K562 (cell line): ENCODE results near the gene TEX54. TPM values are rescaled to one million over a fixed set of nuclear protein-coding genes. Genes with fewer than 3 reads are reported as not detected.

Experiments used
- BACH1 ChIP-seq: fragments of 200-800 bp; sonication (Bioruptor generic); IDR thresholded peaks from 2 replicates; pipeline ENCODE4 v1.6.1; 2016; ENCODE audit warnings: missing genetic modification characterization, missing compliant biosample characterization
- GATAD2B ChIP-seq: fragments of 450-650 bp; IDR thresholded peaks from 2 replicates; pipeline ENCODE4 v1.6.1; 2017; ENCODE audit warnings: mild to moderate bottlenecking, borderline replicate concordance
- JUND ChIP-seq, 2 experiments: IDR thresholded peaks; 2 replicates in 1 of 2; 3 replicates in 1 of 2; pipeline ENCODE4 v1.6.1; 2011; ENCODE audit warnings: borderline replicate concordance in 2 of 2, low read depth in 2 of 2, low read length in 2 of 2, improper control_type of control experiment in 1 of 2, missing biosample characterization in 1 of 2, missing genetic modification characterization in 1 of 2, missing genetic modification reagents in 1 of 2
- LCOR ChIP-seq: sonication (generic); formaldehyde crosslinking; IDR thresholded peaks from 2 replicates; pipeline ENCODE4 v1.8.0; 2022; ENCODE audit warnings: mild to moderate bottlenecking, missing genetic modification reagents
- NR2C2 ChIP-seq, 2 experiments: fragments of 200-800 bp in 1 of 2; sonication (Bioruptor generic) in 1 of 2; sonication (generic) in 1 of 2; formaldehyde crosslinking in 1 of 2; IDR thresholded peaks; 2 replicates each; pipeline versions ENCODE4 v1.6.1 to v1.8.0; 2016 to 2022; ENCODE audit warnings: mild to moderate bottlenecking in 1 of 2, missing compliant biosample characterization in 1 of 2, missing genetic modification characterization in 1 of 2, missing genetic modification reagents in 1 of 2
- RFX5 ChIP-seq: IDR thresholded peaks from 2 replicates; pipeline ENCODE4 v1.6.1; 2011; ENCODE audit warnings: low read depth, mild to moderate bottlenecking, improper control_type of control experiment, low read length
- TOE1 ChIP-seq, 2 experiments: fragments of 450-650 bp in 1 of 2; sonication (generic) in 1 of 2; formaldehyde crosslinking in 1 of 2; IDR thresholded peaks; 2 replicates each; pipeline versions ENCODE4 v1.7.1 to v1.8.0; 2016 to 2022; ENCODE audit warnings: borderline replicate concordance in 2 of 2, mild to moderate bottlenecking in 2 of 2, antibody characterized with exemption in 1 of 2, inconsistent platforms in 1 of 2, low read depth in 1 of 2, missing genetic modification reagents in 1 of 2, moderate library complexity in 1 of 2
- polyA plus RNA-seq, 8 experiments: library from polyadenylated mRNA; depleted of rRNA in 4 of 8; stranded (reverse) in 5 of 8; unstranded in 3 of 8; fragments of >200 nt; fragmentation: Nextera tagmentation in 2 of 8; fragmentation: Illumina TruSeq in 1 of 8; extraction: Ambion mirVana in 2 of 8; extraction: Trizol in 1 of 8; gene quantifications; 2 replicates each; pipeline versions ENCODE4 v1.2.1 to v1.2.3, GENCODE V29; 2011 to 2014; ENCODE audit warnings: inconsistent platforms in 1 of 8, missing spikeins in 1 of 8
- total RNA-seq, 7 experiments: library from RNA; depleted of rRNA in 6 of 7; stranded (reverse); fragments of >200 nt in 6 of 7; fragmentation: Illumina TruSeq in 2 of 7; extraction: Trizol in 2 of 7; gene quantifications; 2 replicates each; pipeline versions ENCODE4 v1.2.1 to v1.2.3, GENCODE V29; 2011 to 2021; ENCODE audit warnings: low replicate concordance in 1 of 7
- TF ChIP-seq, protein P1 (sequence below): sonication (generic); formaldehyde crosslinking; IDR thresholded peaks from 2 replicates; pipeline ENCODE4 v1.8.0; 2023; ENCODE audit warnings: missing genetic modification reagents, mild to moderate bottlenecking, borderline replicate concordance
- TF ChIP-seq, protein P2 (sequence below): IDR thresholded peaks from 2 replicates; pipeline ENCODE4 v1.6.1; 2011; ENCODE audit not compliant: insufficient read length; ENCODE audit errors: extremely low read depth
- TF ChIP-seq, protein P3 (sequence below): fragments of 450-650 bp; IDR thresholded peaks from 2 replicates; pipeline ENCODE4 v1.6.1; 2017; ENCODE audit warnings: mild to moderate bottlenecking, moderate library complexity
- TF ChIP-seq, protein P4 (sequence below): fragments of 450-650 bp; IDR thresholded peaks from 2 replicates; pipeline ENCODE4 v1.7.1; 2018; ENCODE audit warnings: mild to moderate bottlenecking, low read depth; ENCODE audit not compliant: partially characterized antibody

The TEX54 gene
- total and polyA plus RNA-seq, 9 of the 15 experiments (the other 6 are each of a cell fraction or from before 2014, with no cell fraction given): not detected

DNA sequence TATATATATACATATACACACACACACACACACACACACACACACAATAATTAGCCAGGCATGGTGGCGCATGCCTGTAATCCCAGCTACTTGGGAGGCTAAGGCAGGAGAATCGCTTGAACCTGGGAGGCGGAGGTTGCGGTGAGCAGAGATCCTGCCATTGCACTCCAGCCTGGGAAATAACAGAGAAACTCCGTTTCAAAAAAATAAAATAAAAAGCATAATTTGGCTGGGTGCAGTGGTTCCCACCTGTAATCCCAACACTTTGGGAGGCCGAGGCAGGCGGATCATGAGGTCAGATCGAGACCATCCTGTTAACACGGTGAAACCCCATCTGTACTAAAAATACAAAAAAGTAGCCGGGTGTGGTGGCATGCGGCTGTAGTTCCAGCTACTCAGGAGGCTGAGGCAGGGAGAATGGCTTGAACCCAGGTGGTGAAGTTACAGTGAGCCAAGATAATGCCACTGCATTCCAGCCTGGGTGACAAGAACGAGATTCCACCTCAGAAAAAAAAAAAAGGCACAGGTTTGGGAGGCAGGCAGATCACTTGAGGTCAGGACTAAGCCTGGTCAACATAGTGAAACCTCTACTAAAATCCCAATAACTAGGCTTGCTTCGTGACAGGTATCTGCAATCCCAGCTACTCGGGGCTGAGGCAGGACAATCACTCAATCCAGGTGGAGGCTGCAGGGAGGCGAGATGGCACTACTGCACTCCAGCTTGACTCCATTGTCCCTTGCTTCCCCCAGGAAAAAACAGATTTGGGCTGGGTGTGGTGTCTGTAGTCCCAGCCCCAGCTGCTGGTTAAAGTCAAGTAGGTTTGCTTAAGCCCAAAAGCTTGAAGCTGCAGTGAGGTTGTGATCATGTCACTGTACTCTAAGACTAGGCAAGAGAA is 18.5 kb upstream of the TEX54 start (continued):
- TF ChIP-seq JUND (IDR thresholded peaks at IDR 0.05; ENCODE audit: borderline replicate concordance, low read depth, low read length) (no peak), JUND (tag; IDR thresholded peaks at IDR 0.05; ENCODE audit: borderline replicate concordance, low read depth, low read length) (no peak), BACH1 (tag) (no peak), RFX5 (peak; percentile 45; the same call in 1 of the 2 replicates), TOE1 (IDR thresholded peaks at IDR 0.05; ENCODE audit: borderline replicate concordance) (no peak), TOE1 (CRISPR knock-in tag; IDR thresholded peaks at IDR 0.05; ENCODE audit: borderline replicate concordance, low read depth) (no peak), NR2C2 (CRISPR knock-in tag; IDR thresholded peaks at IDR 0.05) (no peak), NR2C2 (tag; IDR thresholded peaks at IDR 0.05) (no peak), GATAD2B (no peak), LCOR (CRISPR knock-in tag) (peak; percentile 56; the same call in 1 of the 2 replicates)
- TF ChIP-seq, protein P1, sequence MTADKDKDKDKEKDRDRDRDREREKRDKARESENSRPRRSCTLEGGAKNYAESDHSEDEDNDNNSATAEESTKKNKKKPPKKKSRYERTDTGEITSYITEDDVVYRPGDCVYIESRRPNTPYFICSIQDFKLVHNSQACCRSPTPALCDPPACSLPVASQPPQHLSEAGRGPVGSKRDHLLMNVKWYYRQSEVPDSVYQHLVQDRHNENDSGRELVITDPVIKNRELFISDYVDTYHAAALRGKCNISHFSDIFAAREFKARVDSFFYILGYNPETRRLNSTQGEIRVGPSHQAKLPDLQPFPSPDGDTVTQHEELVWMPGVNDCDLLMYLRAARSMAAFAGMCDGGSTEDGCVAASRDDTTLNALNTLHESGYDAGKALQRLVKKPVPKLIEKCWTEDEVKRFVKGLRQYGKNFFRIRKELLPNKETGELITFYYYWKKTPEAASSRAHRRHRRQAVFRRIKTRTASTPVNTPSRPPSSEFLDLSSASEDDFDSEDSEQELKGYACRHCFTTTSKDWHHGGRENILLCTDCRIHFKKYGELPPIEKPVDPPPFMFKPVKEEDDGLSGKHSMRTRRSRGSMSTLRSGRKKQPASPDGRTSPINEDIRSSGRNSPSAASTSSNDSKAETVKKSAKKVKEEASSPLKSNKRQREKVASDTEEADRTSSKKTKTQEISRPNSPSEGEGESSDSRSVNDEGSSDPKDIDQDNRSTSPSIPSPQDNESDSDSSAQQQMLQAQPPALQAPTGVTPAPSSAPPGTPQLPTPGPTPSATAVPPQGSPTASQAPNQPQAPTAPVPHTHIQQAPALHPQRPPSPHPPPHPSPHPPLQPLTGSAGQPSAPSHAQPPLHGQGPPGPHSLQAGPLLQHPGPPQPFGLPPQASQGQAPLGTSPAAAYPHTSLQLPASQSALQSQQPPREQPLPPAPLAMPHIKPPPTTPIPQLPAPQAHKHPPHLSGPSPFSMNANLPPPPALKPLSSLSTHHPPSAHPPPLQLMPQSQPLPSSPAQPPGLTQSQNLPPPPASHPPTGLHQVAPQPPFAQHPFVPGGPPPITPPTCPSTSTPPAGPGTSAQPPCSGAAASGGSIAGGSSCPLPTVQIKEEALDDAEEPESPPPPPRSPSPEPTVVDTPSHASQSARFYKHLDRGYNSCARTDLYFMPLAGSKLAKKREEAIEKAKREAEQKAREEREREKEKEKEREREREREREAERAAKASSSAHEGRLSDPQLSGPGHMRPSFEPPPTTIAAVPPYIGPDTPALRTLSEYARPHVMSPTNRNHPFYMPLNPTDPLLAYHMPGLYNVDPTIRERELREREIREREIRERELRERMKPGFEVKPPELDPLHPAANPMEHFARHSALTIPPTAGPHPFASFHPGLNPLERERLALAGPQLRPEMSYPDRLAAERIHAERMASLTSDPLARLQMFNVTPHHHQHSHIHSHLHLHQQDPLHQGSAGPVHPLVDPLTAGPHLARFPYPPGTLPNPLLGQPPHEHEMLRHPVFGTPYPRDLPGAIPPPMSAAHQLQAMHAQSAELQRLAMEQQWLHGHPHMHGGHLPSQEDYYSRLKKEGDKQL: no peak
- TF ChIP-seq, protein P2, sequence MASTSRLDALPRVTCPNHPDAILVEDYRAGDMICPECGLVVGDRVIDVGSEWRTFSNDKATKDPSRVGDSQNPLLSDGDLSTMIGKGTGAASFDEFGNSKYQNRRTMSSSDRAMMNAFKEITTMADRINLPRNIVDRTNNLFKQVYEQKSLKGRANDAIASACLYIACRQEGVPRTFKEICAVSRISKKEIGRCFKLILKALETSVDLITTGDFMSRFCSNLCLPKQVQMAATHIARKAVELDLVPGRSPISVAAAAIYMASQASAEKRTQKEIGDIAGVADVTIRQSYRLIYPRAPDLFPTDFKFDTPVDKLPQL: no peak
- TF ChIP-seq, protein P3, sequence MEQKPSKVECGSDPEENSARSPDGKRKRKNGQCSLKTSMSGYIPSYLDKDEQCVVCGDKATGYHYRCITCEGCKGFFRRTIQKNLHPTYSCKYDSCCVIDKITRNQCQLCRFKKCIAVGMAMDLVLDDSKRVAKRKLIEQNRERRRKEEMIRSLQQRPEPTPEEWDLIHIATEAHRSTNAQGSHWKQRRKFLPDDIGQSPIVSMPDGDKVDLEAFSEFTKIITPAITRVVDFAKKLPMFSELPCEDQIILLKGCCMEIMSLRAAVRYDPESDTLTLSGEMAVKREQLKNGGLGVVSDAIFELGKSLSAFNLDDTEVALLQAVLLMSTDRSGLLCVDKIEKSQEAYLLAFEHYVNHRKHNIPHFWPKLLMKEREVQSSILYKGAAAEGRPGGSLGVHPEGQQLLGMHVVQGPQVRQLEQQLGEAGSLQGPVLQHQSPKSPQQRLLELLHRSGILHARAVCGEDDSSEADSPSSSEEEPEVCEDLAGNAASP: no peak
- TF ChIP-seq, protein P4, sequence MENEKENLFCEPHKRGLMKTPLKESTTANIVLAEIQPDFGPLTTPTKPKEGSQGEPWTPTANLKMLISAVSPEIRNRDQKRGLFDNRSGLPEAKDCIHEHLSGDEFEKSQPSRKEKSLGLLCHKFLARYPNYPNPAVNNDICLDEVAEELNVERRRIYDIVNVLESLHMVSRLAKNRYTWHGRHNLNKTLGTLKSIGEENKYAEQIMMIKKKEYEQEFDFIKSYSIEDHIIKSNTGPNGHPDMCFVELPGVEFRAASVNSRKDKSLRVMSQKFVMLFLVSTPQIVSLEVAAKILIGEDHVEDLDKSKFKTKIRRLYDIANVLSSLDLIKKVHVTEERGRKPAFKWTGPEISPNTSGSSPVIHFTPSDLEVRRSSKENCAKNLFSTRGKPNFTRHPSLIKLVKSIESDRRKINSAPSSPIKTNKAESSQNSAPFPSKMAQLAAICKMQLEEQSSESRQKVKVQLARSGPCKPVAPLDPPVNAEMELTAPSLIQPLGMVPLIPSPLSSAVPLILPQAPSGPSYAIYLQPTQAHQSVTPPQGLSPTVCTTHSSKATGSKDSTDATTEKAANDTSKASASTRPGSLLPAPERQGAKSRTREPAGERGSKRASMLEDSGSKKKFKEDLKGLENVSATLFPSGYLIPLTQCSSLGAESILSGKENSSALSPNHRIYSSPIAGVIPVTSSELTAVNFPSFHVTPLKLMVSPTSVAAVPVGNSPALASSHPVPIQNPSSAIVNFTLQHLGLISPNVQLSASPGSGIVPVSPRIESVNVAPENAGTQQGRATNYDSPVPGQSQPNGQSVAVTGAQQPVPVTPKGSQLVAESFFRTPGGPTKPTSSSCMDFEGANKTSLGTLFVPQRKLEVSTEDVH: peak; percentile 84
